Vagina (tissue), 2 donors: ENCODE results near the gene TBCB. TPM values are rescaled to one million over a fixed set of nuclear protein-coding genes. Genes with fewer than 3 reads are reported as not detected.

Source experiments
- DNase-seq, 2 donors: peaks; one replicate each; pipeline ENCODE4 v3.0.0-alpha.2; 2017; ENCODE audit errors: extremely low spot score in 2 of 2
- H3K27ac ChIP-seq: fragments of 200-600 bp; sonication (generic); one replicate; pipeline ENCODE4 v1.5.1; 2019
- H3K27me3 ChIP-seq: fragments of 200-600 bp; sonication (generic); one replicate; pipeline ENCODE4 v1.5.1; 2019
- H3K36me3 ChIP-seq, 2 donors: fragments of 200-600 bp; sonication (generic); one replicate each; pipeline ENCODE4 v1.5.1; 2017 to 2019
- H3K4me1 ChIP-seq: fragments of 200-600 bp; sonication (generic); one replicate; pipeline ENCODE4 v1.5.1; 2019
- H3K4me3 ChIP-seq, 2 donors: fragments of 200-600 bp; sonication (generic); 1 replicate in 1 of 2; 2 replicates in 1 of 2; pipeline ENCODE4 v1.5.1; 2016 to 2019
- H3K9me3 ChIP-seq: fragments of 200-600 bp; sonication (generic); one replicate; pipeline ENCODE4 v1.5.1; 2019
- CTCF ChIP-seq, 3 experiments: fragments of 450-650 bp in 2 of 3; fragments of 200-600 bp in 1 of 3; sonication (generic) in 1 of 3; IDR thresholded peaks; one replicate each; pipeline ENCODE4 v1.5.1; 2017 to 2019; ENCODE audit warnings: antibody characterized with exemption in 3 of 3, mild to moderate bottlenecking in 2 of 3, moderate library complexity in 2 of 3
- POLR2A ChIP-seq, 2 donors: fragments of 450-650 bp; IDR thresholded peaks; one replicate each; pipeline ENCODE4 v1.6.1; 2017; ENCODE audit warnings: antibody characterized with exemption in 2 of 2, mild to moderate bottlenecking in 2 of 2, moderate library complexity in 2 of 2
- POLR2AphosphoS5 ChIP-seq, 2 donors: sonication (generic); formaldehyde crosslinking; IDR thresholded peaks; one replicate each; pipeline ENCODE4 v1.9.0; 2017; ENCODE audit warnings: antibody characterized with exemption in 2 of 2, mild to moderate bottlenecking in 2 of 2, low read depth in 1 of 2; ENCODE audit not compliant: insufficient read depth in 1 of 2
- intact Hi-C: fragments of 100-400 bp; cut with DNase I; formaldehyde crosslinking; loops from one replicate; pipeline ENCODE4 v1.15.1; 2023
- total RNA-seq: library from RNA; depleted of rRNA; stranded (reverse); fragments of >200 nt; gene quantifications from one replicate; pipeline ENCODE4 v1.2.3, GENCODE V29; 2016

The TBCB gene
- total RNA-seq, 1 donor from 2014 or later = 105 TPM

DNA sequence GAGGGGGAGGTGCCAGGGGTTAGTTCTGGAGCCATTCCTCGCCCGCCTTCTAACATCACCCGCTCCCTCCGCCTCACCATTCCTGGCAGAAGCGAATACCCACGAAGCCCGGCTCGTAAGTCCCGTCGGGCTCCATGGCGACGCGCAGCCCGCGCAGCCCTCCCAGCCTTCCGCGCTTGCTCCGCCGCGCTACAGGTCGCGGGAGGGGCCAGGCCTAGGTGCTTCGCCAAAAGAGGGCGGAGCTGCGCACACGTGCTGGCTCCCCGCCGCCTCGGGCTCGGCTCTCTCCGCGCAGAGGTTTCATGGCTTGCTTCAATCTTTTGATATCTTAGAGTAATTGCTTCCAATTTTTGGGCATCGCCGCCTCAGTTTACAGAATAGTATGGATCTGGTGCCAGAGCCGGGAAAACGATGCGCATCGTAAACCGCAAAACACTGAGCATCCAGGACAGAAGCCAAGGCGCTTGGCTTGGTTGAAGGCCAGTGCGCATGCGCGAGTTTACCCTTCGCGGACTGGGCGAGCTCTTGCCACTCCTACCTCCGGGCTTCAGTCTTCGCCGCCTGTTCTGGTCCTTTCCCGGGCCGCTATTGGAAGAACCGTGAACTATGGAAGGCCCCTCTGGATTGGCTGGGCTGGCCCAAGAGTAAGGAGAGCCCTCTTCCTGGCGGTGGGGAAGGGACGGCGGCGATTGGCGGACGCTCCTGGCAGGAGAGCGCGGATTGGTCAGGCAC lies 381 bp upstream of the TBCB start, which contains the start of gene POLR2I:
POLR2I (minus strand) TSS at position 155 of the 732 bp plus-strand sequence; CDS start at position 136, 19 bp downstream.
- peak; percentile 99 to 100 for DNase-seq
- intact Hi-C loops = loop anchor here (10.0 kb wide), 1 partner anchor 60 kb away; the partner anchor contains the start of genes THAP8 and WDR62
- peaks cover 0 to 37% of the 10 kb centered on the region in 2 donors for H3K36me3 ChIP-seq
- peak within 1 kb of the TSS; percentile 91 to 93 for H3K4me3 ChIP-seq
- H3K27me3 ChIP-seq = no peaks in the 10 kb centered on the region
- peak; percentile 87 to 95 for TF ChIP-seq POLR2AphosphoS5 (IDR thresholded peaks at IDR 0.05; ENCODE audit: insufficient read depth in 1 of 2, low read depth in 1 of 2)
- no peak for TF ChIP-seq POLR2A (IDR thresholded peaks at IDR 0.05)
- no peaks in the 10 kb centered on the region for H3K9me3 ChIP-seq
- peak within 1 kb of the TSS; percentile 87 for H3K27ac ChIP-seq
- peaks cover 34% of the 10 kb centered on the region for H3K4me1 ChIP-seq

- no peaks in the 10 kb centered on the region for H3K27me3 ChIP-seq
- peak overlapping the region; percentile 87 for H3K27ac ChIP-seq
- no peak for DNase-seq
- H3K4me3 ChIP-seq = peak overlapping the region; percentile 91 to 93
- TF ChIP-seq POLR2A (IDR thresholded peaks at IDR 0.05) (no peak), CTCF (IDR thresholded peaks at IDR 0.05) (no peak), POLR2AphosphoS5 (IDR thresholded peaks at IDR 0.05; ENCODE audit: insufficient read depth in 1 of 2, low read depth in 1 of 2) (no peak)
- H3K9me3 ChIP-seq = no peaks in the 10 kb centered on the region
- peaks cover 0 to 37% of the 10 kb centered on the region in 2 donors for H3K36me3 ChIP-seq
- intact Hi-C loops = loop anchor here (10.0 kb wide), 1 partner anchor 61 kb away; the partner anchor contains the start of genes THAP8 and WDR62
- H3K4me1 ChIP-seq = peaks cover 34% of the 10 kb centered on the region
Observed at GRCh38 chr19:36116344-36116637, 1.0 kb downstream of the TBCB start.

DNA sequence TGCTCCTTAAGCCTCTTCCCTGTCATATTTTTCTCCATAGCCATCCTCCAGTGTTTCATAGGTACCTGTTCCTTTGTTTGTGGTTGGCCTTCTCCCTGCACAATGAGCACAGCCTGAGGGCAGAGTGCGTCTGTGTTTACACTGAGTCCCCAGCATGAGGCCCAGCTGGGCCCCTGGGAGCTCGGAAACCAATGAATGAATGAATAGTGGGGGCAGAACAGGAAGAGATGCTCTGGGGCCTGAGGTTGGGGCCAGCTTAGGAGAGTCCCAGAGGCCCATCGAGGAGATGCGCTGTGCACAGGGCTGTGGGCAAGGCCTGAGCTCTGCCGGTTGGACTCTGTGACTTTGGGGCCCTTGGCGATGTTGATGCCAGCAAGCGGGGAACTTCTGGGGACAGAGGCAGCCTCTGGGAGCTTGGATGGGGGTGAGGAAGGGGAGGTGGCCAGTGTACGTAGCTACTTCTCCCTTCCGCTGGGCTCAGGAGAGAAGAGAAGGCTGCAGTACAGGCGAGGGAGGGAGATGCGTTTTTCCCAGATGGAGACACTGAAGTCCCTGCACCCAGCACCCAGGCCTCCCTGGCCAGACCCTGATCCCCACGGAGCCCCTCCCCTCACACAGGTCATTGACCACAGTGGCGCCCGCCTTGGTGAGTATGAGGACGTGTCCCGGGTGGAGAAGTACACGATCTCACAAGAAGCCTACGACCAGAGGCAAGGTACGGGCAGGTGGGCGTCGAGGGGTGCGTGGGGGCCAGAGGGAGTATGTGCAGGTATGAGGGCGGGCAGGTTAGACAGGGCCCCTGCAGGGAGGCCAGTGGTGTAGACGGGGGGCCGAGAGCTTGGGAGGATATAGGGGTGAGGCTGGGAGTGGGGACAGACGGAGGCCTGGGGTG lies 5.1 kb downstream of the TBCB start:
- TF ChIP-seq CTCF (IDR thresholded peaks at IDR 0.05) (no peak), POLR2A (IDR thresholded peaks at IDR 0.05) (no peak), POLR2AphosphoS5 (IDR thresholded peaks at IDR 0.05; ENCODE audit: insufficient read depth in 1 of 2, low read depth in 1 of 2) (no peak)
- peaks cover 0 to 51% of the 10 kb centered on the region in 2 donors for H3K36me3 ChIP-seq
- H3K9me3 ChIP-seq = no peaks in the 10 kb centered on the region
- no peak for DNase-seq
- H3K4me1 ChIP-seq = peaks cover 23% of the 10 kb centered on the region
- no peak overlapping the region for H3K27ac ChIP-seq
- intact Hi-C loops = no loop called here
- no peaks in the 10 kb centered on the region for H3K27me3 ChIP-seq
- no peak overlapping the region for H3K4me3 ChIP-seq

- Histone ChIP-seq H3K4me3 (no peak overlapping the region), H3K27me3 (no peaks in the 10 kb centered on the region), H3K9me3 (no peaks in the 10 kb centered on the region), H3K36me3 (peaks cover 0 to 58% of the 10 kb centered on the region in 2 donors), H3K27ac (no peak overlapping the region), H3K4me1 (peaks cover 20% of the 10 kb centered on the region)
- intact Hi-C loops = no loop called here
- TF ChIP-seq POLR2A (IDR thresholded peaks at IDR 0.05) (no peak), CTCF (IDR thresholded peaks at IDR 0.05) (no peak), POLR2AphosphoS5 (IDR thresholded peaks at IDR 0.05; ENCODE audit: insufficient read depth in 1 of 2, low read depth in 1 of 2) (no peak)
- DNase-seq = no peak
Observed at GRCh38 chr19:36120984-36121358, 5.7 kb downstream of the TBCB start.

GRCh38 chr19:36121486-36122124 lies 6.3 kb downstream of the TBCB start:
- Histone ChIP-seq H3K4me3 (no peak overlapping the region), H3K27me3 (no peaks in the 10 kb centered on the region), H3K27ac (no peak overlapping the region), H3K36me3 (peaks cover 0 to 59% of the 10 kb centered on the region in 2 donors), H3K9me3 (no peaks in the 10 kb centered on the region), H3K4me1 (peaks cover 13% of the 10 kb centered on the region)
- TF ChIP-seq CTCF (IDR thresholded peaks at IDR 0.05) = no peak
- TF ChIP-seq POLR2A (IDR thresholded peaks at IDR 0.05) = no peak
- TF ChIP-seq POLR2AphosphoS5 (IDR thresholded peaks at IDR 0.05; ENCODE audit: insufficient read depth in 1 of 2, low read depth in 1 of 2) = no peak
- intact Hi-C loops = no loop called here
- no peak for DNase-seq
